ENCODE measurements around the gene SPTBN1.
A peak's percentile ranks its signal among the peaks of the same experiment; 100 is the strongest.

SPTBN1 gene

GRCh38 chr2:54572636-54573536, 116.8 kb downstream of the SPTBN1 start:
- no peak for DNase-seq

GRCh38 chr2:54573537-54573919, 117.4 kb downstream of the SPTBN1 start:
- no peak for DNase-seq

GRCh38 chr2:54574107-54574859, 118.2 kb downstream of the SPTBN1 start:
- DNase-seq: no peak

- DNase-seq: no peak
These were observed 118.7 kb downstream of the SPTBN1 start for GRCh38 chr2:54574860-54575247.

GRCh38 chr2:54575379-54575888, 119.3 kb downstream of the SPTBN1 start:
- DNase-seq: no peak

- DNase-seq: peak in 19 of 51 donors; percentile 8 to 46 (median 22)
These were observed 120.9 kb downstream of the SPTBN1 start for GRCh38 chr2:54577035-54577434.

- DNase-seq: no peak
These were observed 122.0 kb downstream of the SPTBN1 start for GRCh38 chr2:54577944-54578647.

GRCh38 chr2:54578648-54579045, 122.5 kb downstream of the SPTBN1 start:
- DNase-seq: no peak

GRCh38 chr2:54579061-54579681, 123.0 kb downstream of the SPTBN1 start:
- no peak for DNase-seq

- no peak for DNase-seq
These were observed 123.8 kb downstream of the SPTBN1 start for GRCh38 chr2:54579682-54580620.

GRCh38 chr2:54581326-54582039, 125.4 kb downstream of the SPTBN1 start:
- no peak for DNase-seq

GRCh38 chr2:54582987-54583386, 126.9 kb downstream of the SPTBN1 start:
- no peak for DNase-seq

- no peak for DNase-seq
These were observed 128.5 kb downstream of the SPTBN1 start for GRCh38 chr2:54584598-54584997.

- DNase-seq: no peak
These were observed 129.1 kb downstream of the SPTBN1 start for GRCh38 chr2:54585136-54585733.

- DNase-seq: no peak
These were observed 129.9 kb downstream of the SPTBN1 start for GRCh38 chr2:54586062-54586461.

- no peak for DNase-seq
These were observed 130.4 kb downstream of the SPTBN1 start for GRCh38 chr2:54586494-54586893.

- DNase-seq: no peak
These were observed 131.3 kb downstream of the SPTBN1 start for GRCh38 chr2:54587171-54588016.

GRCh38 chr2:54588244-54588899, 132.2 kb downstream of the SPTBN1 start:
- DNase-seq: no peak

All from hypothalamus (tissue), 51 donors.